GM18867 (cell line): Measurements from ENCODE around the gene SLC30A10.
A peak's percentile ranks its signal among the peaks of the same experiment; 100 is the strongest.
"Not testable (repeated sequence)": the region's sequence is repeated elsewhere in the genome, so short reads cannot be mapped to it uniquely, and the experiment has no call there.

ENCODE experiments used
- ATAC-seq: cut with Tn5 transposase; IDR thresholded peaks from one replicate; pipeline ENCODE4 v1.9.1; 2021; ENCODE audit warnings: mild to moderate bottlenecking, moderate library complexity; ENCODE audit not compliant: unreplicated experiment

Gene SLC30A10

DNA sequence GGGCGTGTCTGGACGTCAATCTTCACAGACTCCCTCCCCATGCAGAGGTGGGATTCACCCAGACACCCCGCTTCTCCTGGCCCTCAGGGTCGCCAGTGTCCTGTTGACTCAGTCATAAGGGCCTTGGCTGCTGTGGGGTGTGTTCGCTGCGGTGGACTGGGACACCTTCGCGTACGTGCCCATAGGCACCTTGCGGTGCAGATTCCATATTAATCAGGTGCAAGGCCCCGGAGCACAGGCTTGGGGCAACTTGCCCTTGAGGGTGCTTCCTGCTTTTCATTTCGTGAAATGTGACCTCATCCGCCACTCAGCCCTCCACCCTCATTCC is 398 bp upstream of the SLC30A10 start:
- no peak for ATAC-seq

DNA sequence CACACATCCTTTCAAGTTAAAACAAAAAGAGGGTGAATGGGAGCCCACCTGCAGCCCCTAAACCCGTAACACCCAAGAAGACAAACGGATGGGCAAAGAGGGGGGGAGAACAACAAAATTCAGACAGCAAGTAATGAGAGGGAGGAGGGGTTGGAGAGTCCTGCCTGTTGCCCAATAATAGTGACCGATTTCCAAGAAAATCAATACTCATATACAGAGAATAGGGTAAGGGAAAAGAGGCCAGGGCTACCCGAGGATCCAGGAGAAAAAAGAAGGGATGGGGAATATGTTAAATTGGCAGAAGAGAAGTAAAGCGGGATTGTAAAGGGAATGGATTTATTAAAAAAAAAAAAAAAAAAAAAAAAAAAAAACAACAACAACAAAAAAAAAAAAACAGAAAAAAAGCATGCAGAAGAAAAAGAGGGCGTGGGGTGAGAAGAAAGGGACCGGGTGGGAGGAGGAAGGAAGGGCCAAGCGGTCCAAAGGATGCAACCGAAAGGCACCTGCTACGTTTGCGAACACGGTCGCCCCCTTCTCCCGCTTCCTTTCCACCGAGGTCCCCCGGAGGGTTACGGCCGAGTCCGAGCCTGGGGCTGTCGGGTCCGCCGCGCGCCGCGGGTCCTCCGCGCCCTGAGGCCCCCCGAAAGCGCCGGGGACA is 930 bp downstream of the SLC30A10 start:
- peak; percentile 11 for ATAC-seq

DNA sequence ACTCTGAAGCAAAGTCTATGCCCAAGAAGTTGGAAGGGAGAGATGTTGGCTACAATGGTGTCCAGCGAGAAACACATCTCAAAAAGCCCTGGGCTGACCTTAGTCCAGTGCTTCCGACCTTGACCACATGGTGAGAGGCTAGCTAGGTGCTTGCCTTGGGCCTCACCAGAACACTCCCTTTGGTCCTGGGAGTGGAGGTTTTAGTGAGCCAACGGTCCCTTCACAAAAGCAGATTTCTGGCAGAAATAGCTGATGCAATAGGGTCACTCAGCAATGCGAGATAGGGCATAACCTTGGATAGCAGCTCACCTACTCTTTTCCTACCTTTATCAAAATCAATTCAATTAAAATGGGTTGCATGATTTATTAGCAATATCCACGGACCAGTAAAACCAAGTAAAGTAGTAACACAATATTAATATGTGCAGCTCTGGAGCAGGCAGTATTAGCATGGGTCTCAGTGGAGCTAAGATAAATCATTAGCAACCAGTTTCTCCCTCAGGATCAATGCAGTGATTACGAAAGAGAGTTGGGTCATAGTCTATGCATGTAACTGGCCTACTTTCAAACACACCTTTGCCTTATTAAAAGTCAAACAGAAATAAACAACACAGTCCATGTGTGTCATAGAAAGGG is 1.9 kb downstream of the SLC30A10 start:
- no peak for ATAC-seq

DNA sequence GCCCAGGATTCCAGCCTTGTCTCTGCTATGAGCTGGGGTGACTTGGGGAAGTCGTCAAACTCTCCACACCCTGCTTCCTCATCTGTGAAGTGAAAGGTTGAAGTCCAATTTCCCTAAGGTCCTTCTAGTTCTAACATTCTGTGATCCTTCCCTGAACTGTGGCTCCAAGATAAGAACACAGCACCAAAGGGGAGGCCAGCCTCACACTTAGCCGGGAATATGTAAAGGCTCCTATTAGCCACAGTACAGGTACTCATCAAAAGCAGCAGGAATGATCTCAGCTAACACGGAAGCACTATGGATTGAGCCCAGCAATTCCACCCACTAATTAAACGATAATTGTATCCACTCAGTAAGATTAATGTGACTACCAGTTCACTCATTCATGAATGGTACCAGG is 4.0 kb downstream of the SLC30A10 start:
- no peak for ATAC-seq

DNA sequence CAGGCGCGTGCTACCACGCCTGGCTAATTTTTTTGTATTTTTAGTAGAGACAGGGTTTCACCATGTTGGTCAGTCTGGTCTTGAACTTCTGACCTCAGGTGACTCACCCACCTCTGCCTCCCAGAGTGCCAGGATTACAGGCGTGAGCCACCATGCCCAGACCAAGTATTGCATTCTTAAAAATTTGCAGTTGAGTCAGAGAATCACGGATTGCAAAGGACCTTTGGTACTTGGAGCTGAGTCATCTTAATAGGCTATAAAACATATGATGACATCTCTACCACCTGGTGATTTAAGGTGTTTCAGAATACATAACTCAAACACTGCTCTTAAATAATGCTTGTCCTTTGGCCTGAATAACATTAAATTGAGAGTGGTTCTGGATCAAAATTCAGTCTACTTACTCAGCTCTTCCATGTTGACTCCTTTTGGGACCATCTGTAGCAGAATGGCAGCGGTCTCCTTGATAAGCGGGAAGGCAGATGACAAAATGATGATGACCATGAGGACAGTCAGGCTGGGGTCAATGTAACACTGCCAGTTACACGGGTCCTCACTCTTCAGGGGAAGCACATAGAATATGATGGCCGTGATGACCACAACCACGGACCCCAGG is 10.4 kb downstream of the SLC30A10 start:
- ATAC-seq = no peak

DNA sequence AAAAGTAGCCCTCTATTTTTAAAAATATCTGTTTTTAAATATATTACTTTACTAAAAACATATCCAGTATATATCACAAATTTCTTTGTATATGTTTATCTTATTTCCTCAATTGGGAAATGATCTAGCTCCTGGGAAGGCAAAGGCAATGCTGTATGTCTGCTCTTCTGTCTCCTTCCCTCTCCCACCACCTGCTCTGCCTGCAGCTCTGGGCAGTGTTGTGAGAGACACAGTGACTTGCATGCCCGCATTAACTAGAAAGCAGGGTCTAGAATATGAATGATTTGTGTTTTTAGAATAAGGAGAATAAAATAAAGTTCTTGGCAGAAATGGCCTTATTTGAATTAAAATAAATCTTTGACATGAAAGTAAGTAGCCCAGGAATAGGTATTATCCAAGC is 11.1 kb downstream of the SLC30A10 start:
- ATAC-seq = no peak

DNA sequence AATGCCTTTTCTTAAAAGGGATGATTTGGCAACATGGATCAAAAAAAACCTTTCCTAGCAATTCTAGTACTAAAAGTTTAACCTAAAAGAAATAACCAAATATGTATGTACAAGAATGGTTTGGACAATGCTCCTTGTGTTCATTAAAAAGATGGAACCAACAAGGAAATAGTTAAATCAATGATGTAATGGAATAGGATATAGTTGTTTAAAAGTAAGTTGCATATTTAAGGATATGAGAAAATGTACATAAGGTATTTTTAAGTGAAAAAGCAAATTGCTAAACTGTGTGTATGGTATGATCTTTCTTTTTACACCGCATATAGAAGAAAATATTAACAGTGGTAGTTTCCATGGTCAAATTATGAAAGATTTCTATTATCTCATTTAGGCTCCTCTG is 12.1 kb downstream of the SLC30A10 start:
- no peak for ATAC-seq

DNA sequence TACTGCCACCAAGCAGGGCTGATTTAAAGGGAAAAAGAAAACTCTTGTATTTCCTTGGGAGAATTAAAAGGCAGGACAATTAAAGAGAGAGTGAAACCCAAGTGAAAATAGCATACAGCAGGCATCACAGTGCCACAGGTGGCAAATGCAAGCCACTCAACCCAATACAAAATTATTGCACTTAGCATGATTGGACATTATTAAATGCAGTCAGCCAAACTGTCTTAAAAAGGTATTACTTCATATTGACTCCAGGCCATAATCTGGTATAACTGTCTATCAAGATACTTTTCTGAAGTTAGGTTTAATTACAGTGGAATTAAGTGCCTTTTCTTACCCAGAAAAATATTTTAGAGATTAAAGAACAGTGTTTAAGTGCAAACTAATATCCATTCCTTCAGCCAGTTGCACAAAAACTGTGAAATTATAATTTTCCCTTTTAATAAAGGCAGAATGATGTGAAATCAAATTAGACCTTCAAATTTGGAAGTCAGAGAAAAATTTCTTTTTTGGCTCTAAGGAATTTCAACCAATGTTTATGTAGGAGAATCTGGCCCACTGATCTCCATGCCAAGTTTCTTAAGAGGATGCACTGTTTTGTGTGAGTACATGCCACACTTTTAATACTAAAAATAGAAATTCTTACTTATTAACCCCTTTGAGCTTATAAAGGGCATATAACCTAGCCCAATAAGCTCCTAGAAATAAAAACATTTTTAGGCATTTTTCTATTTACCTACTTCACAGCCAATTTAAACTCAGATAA is 15.2 kb downstream of the SLC30A10 start:
- ATAC-seq = no peak

DNA sequence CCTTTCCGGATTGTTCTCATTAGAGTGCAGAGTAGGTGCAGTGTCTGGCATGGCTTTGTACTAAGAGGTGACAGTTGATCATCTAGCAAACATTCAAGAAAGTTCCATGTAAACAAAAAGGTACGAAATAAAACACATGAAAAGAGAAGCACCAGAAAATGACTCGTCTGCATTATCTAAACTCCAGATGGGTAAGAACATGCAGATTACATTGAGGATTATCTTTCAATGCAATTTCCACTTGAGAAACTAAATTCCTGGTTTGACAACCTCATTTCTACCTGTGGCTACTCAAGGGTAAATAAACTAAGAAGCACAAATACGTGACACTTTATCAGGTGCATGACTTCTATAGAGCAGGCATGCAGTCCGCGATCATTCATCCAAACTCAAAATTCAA is 17.6 kb downstream of the SLC30A10 start:
- ATAC-seq = no peak

DNA sequence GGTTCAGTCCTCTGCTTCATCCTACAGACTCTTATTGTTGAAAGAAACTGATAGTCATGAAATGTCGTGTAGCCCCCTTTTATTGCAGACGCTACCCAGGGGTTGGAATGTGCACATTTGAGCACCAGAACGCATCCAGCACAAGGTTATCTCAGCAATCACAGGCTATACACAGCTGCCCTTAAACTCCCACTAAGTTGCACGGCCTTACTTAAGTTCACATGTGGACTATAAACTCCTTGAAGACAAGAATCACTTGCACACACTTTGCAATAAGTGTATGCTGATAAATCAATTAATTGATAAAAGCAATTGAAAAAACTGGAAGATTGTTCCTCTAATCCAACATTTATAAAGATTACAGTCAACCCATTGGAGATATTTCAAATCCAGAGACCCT is 18.9 kb downstream of the SLC30A10 start:
- no peak for ATAC-seq

DNA sequence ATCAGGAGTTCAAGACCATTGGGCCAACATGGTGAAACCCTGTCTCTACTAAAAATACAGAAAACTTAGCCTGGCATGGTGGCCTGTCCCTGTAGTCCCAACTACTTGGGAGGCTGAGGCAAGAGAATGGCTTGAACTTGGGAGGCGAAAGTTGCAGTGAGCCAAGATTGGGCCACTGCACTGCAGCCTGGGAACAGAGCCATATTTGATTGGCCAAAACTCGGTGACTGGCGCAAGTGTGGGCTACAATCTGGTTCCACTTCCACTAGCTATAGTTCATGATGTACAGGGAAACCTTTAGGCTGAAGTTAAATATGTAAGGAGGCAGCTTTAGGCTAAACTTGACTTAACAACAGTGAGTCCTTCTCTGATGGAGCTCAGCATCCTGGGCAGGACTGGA is 20.2 kb downstream of the SLC30A10 start:
- ATAC-seq = no peak

DNA sequence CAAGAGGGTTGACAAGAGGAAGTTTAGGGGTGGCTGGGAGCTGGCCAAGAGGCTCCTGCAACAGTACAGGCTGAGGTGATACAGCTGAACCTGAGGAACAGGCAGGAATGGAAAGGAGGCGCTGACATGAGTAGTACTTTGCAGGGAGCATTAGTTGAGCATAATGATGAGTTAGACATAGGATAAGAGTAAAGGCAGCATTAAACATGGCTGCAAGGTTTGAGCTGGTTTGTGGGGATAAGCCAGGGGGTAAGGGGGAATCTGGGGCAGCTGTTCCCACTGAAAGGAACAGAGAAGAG is 20.6 kb downstream of the SLC30A10 start:
- no peak for ATAC-seq

DNA sequence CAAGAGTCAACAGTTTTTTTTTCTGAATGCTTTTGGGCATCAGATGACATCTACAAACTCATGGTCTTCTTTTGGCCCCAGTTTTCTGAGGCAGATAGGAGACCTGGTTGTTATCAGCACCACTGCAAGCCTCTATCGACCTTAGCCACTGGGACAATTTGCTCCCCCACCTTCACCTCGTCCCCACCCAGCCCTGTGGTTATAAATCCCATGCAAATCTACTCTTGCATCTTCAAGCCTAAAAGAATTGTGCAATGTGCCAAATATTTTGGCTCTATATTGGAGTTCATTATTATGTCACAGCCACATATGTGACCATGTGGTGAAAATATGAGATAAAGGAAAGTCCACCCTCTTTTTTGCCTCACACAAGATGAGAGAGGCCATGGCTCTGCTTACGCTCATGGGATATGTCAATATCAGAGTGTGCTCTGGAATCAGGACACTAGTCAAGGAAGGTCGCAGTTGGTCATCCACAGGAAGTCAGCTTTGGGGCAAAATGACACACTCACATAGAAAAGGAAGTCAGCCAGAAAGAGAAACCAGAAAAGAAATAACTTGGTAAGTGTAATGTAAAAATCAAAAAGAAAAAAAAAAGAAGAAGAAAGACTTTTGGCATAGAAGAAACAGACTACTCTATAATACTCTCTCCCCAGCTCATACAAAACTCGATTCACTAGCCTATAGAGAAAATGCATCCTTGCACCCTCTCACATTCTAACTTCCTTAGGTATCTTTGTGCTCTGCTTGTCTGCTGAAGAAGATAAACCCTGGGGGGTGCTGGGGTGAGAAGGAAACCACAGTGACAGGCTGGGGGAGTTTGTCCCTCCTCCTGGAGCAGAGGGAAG is 21.2 kb downstream of the SLC30A10 start:
- ATAC-seq = no peak

DNA sequence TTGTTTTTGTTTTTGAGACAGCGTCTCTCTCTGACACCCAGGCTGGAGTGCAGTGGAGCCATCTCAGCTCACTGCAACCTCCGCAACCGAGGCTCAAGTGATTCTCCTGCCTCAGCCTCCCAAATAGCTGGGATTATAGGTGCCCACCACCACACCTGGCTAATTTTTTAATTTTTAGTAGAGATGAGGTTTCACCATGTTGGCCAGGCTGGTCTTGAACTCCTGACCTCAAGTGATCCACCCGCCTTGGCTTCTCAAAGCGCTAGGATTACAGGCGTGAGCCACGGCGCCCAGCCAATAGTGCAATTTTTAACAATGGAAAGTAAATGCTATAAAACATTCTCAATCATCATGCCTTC is 21.8 kb downstream of the SLC30A10 start:
- not testable (repeated sequence) for ATAC-seq

DNA sequence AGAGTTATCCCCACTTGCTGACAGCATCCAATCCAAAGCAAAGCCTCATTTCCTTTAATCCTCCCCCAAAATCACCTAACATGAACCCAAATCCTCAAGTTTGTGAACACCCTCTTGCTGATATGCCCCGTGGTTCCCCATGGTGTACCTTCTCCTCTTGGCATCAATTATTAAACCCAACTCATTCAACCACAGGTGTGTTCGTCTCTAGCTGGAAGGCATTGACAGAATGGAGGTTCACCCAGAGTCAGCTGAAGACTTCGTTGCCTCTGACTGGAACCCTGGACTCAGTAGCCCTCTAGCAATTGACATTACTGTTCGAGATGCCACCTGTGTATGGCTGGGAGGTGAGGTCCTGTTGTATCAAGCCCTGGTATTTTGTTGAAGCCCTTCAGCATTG is 22.8 kb downstream of the SLC30A10 start:
- ATAC-seq = no peak

DNA sequence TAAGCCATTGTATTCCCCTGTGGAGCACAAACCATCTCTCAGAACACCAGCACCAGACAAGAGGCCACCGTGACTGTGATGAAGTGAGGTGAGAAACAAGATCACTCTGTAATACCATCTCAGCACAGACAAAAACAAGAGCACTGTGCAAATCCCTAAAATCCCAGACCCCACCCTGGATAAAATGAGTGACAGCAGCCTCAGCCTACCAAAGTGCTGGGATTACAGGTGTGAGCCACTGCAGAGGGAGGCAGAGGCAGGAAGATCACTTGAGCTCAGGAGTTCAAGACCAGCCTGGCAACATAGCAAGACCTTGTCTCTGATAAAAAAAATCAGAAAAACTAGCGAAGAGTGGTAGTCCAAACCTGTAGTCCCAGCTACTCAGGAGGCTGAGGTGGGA is 23.4 kb downstream of the SLC30A10 start:
- no peak for ATAC-seq

DNA sequence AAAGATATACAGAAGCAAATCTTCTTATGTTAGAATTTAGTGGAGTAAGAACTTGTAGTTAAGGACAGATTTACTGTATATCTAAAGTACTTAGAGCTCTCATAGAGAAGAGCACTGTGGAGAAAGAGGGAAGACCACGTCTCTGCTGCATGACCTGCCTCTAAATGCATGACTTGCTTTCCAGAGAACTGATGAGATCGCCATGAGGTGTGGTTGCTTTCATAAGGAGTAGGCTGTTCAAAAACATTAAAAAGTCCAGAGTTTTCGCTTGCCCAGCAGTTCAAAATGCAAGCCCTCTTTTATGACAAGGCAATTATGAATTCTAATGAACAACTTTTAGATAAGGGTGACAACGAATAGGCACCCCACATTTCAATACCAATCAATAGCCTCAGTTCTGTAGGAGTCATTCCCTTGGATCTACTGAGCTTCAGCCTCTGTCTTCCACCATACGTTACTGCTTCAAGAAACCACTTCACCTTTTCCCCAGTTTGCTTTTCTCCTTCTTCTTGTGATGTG is 24.9 kb downstream of the SLC30A10 start:
- no peak for ATAC-seq

DNA sequence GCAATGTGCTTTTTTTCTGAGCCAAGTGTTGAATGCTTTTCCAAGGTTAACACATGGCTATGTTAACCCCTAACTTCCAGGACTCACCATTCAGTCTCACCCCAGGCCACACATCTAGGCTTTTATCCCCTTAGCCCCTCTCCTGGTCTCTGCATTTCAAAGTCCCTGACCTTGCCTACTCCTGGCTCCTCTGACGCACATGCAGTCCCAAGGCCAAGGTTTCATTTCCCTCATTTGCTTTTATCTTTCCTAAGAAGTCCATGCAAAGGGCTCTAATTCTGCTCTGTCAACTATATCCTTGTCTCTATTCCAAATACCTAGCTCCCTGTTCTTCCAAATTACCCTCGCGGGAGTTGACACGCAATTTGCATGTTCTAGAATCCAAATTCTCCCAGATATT is 25.4 kb downstream of the SLC30A10 start:
- no peak for ATAC-seq

DNA sequence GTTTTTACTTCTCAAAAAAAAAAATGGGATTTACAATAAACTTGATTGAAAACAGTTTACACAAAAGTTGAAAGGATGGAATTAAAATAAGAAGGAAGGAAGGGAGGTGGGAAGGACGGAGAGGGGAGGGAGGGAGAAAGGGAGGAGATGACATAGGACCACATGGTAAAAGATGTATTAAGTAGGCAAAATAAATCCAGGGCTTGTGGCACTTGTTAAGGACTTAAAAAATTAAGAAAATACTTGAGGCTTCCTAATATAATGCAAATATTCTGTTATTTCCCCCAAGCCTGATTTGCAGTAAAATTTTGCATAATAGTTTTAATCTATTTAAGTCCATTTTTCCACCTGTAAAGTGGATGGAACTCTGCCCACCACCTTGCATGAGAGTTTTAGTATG is 27.5 kb downstream of the SLC30A10 start:
- no peak for ATAC-seq

DNA sequence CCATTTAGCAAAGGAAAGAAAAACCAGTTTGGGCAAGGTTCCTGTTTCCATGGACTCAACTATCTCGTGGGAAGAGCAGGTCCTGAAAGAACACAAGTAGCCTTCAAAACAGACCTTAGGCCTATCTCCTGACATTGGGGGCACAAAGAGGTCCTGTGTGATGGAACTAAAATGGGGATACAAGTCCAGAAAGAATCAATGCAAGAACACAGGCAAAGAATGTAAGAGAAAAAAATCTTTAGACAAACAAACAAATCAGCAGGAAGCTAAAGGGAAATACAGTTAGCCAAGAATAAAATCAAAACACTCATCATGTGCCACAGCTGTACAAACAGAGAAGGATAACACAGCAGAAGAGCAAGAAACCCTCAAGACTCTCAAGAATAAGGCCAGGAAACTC is 28.2 kb downstream of the SLC30A10 start:
- ATAC-seq = no peak

DNA sequence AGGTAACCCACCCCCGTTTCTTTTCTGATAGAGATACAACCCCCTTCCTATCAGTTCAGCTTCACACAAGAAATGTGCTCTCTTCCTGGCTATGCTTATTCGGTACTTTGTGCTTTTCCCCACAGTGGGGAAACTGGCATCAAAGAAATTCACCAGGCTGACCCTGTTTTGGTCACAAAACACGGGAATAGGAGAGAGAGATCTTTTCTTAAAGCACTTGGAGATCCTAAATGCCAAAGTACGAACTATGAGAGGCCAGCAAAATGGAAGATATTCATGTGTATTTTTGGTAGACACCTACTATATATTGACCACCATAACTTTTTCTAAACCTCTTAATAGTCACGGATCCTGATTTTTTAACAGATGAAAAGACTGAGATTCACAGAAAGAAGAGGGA is 30.0 kb downstream of the SLC30A10 start:
- no peak for ATAC-seq
